AG04450 (cell line): Measurements from ENCODE around the gene AVPR1A. TPM values are rescaled to one million over a fixed set of nuclear protein-coding genes. Genes with fewer than 3 reads are reported as not detected.
"Not testable (repeated sequence)": the region's sequence is repeated elsewhere in the genome, so short reads cannot be mapped to it uniquely, and the experiment has no call there.

ENCODE experiments used
- CTCF ChIA-PET: fragments of 300-600, 350-600 bp; formaldehyde crosslinking; extraction: SDS; loops from one replicate; lab custom pipeline; 2022; ENCODE audit warnings: antibody characterized with exemption, inconsistent platforms; lab: Charles Lee
- POLR2A ChIA-PET: fragments of 350-600 bp; formaldehyde crosslinking; extraction: SDS; loops from one replicate; lab custom pipeline; 2021; ENCODE audit warnings: antibody characterized with exemption, inconsistent platforms; lab: Yijun Ruan, JAX
- DNase-seq: peaks from one replicate; pipeline ENCODE4 v3.0.0-alpha.2; 2011; ENCODE audit warnings: low read depth, low spot score
- H3K27ac ChIP-seq: one replicate; pipeline ENCODE4 v1.5.1; 2012; ENCODE audit warnings: low read depth, low read length, control low read depth
- H3K27me3 ChIP-seq: one replicate; pipeline ENCODE4 v1.6.0; 2012; ENCODE audit warnings: low read length; ENCODE audit not compliant: control insufficient read depth, insufficient read depth
- H3K4me3 ChIP-seq: 2 replicates; pipeline ENCODE4 v1.5.1; 2011; ENCODE audit warnings: mild to moderate bottlenecking, low read depth, low read length, control low read depth
- H3K9me3 ChIP-seq: 2 replicates; pipeline ENCODE4 v1.5.1; 2012; ENCODE audit warnings: low read length; ENCODE audit not compliant: control insufficient read depth, insufficient read depth
- polyA minus RNA-seq: library from RNA; depleted of rRNA, polyadenylated mRNA; stranded (reverse); fragments of >200 nt; gene quantifications from 2 replicates; pipeline ENCODE4 v1.2.3, GENCODE V29; 2011; rRNA and poly(A)+ RNA removed
- polyA plus RNA-seq: library from polyadenylated mRNA; depleted of rRNA; stranded (reverse); fragments of >200 nt; gene quantifications from 2 replicates; pipeline ENCODE4 v1.2.3, GENCODE V29; 2011; rRNA removed
- TF ChIP-seq, protein P1 (sequence below): IDR thresholded peaks from 2 replicates; pipeline ENCODE4 v1.5.1; 2011; ENCODE audit warnings: low read depth, low read length, control low read depth, inconsistent platforms

The AVPR1A gene
- not detected in 2 replicates for polyA plus RNA-seq
- not detected in 2 replicates for polyA minus RNA-seq

DNA sequence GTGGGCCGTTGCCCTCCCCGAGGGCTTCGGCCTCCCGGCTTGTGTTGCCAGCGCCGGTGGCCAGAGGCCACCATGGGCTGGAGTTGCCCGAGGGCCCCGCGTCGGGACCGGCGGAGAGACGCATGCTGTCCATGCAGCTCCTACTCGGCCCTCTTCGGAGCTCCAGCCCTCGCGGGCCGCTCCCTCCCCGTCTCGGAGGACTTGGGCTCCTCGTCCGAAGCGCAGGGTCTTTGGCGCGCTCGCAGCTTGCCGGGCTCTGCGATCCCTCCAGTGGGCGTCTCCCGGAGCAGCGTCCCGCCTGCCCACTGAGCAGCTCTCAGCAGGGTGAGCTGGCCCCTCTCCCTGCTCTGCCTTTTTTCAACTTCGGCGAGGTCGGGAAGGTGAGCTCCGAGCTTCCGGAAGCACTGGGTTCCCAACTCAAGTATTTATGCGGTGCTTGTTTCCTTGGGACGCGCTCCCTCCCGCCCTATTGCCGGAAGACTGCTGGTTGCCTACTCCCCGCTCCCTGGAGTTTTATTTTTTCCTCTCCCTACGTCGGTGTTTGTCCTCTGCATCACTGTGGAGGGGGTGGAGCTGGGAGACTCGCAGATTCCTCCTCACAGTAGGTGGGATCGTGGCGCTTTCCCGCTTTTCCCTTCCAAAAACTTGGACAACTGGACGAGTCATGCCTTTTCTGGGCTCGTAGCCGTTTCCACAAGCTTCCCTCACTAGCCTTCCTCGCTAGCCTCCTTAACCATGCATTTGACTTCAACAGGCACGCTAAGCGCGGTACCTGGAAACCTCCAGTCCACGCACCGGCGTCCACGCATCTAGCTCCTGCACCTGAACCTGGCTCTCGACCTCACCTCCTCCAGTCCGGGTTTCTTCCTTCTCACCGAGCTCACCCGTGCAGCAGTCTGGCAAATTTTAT lies at the start of gene AVPR1A:
Gene AVPR1A, minus strand, starts transcription at position 489 of the 910 bp plus-strand sequence. Its CDS starts 365 bp downstream, at position 124.
- H3K27ac ChIP-seq, result no peak within 1 kb of the TSS
- TF ChIP-seq, protein P1, sequence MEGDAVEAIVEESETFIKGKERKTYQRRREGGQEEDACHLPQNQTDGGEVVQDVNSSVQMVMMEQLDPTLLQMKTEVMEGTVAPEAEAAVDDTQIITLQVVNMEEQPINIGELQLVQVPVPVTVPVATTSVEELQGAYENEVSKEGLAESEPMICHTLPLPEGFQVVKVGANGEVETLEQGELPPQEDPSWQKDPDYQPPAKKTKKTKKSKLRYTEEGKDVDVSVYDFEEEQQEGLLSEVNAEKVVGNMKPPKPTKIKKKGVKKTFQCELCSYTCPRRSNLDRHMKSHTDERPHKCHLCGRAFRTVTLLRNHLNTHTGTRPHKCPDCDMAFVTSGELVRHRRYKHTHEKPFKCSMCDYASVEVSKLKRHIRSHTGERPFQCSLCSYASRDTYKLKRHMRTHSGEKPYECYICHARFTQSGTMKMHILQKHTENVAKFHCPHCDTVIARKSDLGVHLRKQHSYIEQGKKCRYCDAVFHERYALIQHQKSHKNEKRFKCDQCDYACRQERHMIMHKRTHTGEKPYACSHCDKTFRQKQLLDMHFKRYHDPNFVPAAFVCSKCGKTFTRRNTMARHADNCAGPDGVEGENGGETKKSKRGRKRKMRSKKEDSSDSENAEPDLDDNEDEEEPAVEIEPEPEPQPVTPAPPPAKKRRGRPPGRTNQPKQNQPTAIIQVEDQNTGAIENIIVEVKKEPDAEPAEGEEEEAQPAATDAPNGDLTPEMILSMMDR, result no peak
- POLR2A ChIA-PET, result no interaction called here
- no peak for DNase-seq
- CTCF ChIA-PET, result interaction anchor here (0.7 to 2.2 kb wide), 13 partner anchors 9 to 651 kb away, joined by 3 to 16 read pairs (median 6); no protein-coding TSS in a partner anchor
- no peak within 1 kb of the TSS; the same call in 1 of the 2 replicates for H3K4me3 ChIP-seq
- peaks cover 25% of the 10 kb centered on the region for H3K27me3 ChIP-seq
- H3K9me3 ChIP-seq, result peaks cover 7% of the 10 kb centered on the region; the same call in 1 of the 2 replicates

DNA sequence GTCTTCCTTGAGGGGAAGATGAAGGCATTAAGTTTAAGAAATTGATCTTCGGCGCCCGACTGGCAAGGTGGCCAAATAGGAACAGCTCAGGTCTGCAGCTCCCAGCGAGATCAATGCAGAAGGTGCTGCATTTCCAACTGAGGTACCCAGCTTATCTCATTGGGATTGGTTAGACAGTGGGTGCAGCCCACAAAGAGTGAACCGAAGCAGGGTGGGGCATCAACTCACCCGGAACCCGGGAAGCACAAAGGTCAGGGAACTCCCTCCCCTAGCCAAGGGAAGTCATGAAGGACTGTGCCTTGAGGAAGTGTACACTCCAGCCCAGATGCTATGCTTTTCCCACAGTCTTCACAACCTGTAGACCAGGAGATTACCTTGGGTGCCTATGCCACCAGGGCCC lies 45.2 kb upstream of the AVPR1A start:
- Histone ChIP-seq H3K27me3 (no peaks in the 10 kb centered on the region), H3K9me3 (no peaks in the 10 kb centered on the region), H3K4me3 (no peak overlapping the region), H3K27ac (no peak overlapping the region)
- no peak for DNase-seq
- ChIA-PET POLR2A (no interaction called here), CTCF (no interaction called here)
- TF ChIP-seq, protein P1, result no peak

DNA sequence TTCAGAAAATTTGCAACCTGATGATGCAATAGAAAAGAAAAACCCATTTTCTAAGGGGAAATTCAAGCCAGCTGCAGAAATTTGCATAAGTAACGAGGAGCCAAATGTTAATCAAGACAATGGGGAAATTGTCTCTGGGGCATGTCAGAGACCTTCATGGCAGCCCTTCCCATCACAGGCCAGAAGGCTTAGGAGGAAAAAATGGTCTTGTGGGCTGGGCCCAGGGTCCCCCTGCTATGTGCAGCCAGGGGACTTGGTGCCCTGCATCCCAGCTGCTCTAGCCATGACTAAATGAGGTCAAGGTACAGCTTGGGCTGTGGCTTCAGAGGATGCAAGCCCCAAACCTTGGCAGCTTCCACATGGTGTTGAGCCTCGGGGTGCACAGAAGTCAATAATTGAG lies 28.2 kb upstream of the AVPR1A start:
- CTCF ChIA-PET, result no interaction called here
- Histone ChIP-seq H3K27ac (no peak overlapping the region), H3K9me3 (peaks cover 9% of the 10 kb centered on the region; the same call in 1 of the 2 replicates), H3K4me3 (no peak overlapping the region), H3K27me3 (no peaks in the 10 kb centered on the region)
- POLR2A ChIA-PET, result no interaction called here
- TF ChIP-seq, protein P1, result no peak
- DNase-seq, result no peak

DNA sequence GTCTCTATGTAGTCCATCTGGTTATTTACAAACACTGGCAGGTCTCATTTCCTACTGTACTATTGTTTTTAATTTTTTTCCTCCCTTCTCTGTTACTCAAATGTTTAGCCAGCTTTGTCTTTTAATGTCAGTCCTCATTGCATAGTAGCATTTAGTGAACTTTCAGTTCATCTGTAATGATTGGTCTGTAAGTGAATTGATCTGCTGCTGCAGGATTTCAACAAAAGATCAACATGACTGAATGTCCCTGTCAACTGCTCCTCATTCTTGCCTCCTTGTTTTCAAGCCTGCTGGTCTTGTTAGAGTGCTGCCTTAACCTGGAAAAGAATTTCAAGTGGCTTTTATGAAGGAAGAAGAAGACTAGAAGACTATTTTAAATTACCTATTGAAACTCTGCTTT lies 19.3 kb upstream of the AVPR1A start:
- H3K9me3 ChIP-seq, result no peaks in the 10 kb centered on the region
- H3K4me3 ChIP-seq, result no peak overlapping the region
- DNase-seq, result no peak
- TF ChIP-seq, protein P1, result no peak
- no peaks in the 10 kb centered on the region for H3K27me3 ChIP-seq
- H3K27ac ChIP-seq, result no peak overlapping the region
- CTCF ChIA-PET, result interaction anchor here (1.8 kb wide), 1 partner anchor 19 kb away, joined by 7 read pairs; the partner anchor contains the start of gene AVPR1A
- POLR2A ChIA-PET, result no interaction called here

DNA sequence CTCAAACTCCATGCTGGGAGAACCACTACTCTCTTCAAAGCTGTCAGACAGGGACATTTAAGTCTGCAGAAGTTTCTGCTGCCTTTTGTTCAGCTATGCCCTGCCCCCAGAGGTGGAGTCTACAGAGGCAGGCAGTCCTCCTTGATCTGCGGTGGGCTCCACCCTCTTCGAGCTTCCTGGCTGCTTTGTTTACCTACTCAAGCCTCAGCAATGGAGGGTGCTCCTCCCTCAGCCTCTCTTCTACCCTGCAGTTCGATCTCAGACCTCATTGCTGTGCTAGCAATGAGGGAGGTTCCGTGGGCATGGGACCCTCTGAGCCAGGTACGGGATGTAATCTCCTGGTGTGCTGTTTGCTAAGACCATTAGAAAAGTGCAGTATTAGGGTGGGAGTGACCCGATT lies 16.7 kb upstream of the AVPR1A start:
- H3K27ac ChIP-seq, H3K4me3 ChIP-seq, H3K9me3 ChIP-seq, DNase-seq, H3K27me3 ChIP-seq, POLR2A ChIA-PET: not testable (repeated sequence)
- CTCF ChIA-PET, result interaction anchor here (0.7 kb wide), 1 partner anchor 15 kb away, joined by 3 read pairs; no protein-coding TSS in a partner anchor
